ENCODE results near the gene RER1.

Gene RER1

DNA sequence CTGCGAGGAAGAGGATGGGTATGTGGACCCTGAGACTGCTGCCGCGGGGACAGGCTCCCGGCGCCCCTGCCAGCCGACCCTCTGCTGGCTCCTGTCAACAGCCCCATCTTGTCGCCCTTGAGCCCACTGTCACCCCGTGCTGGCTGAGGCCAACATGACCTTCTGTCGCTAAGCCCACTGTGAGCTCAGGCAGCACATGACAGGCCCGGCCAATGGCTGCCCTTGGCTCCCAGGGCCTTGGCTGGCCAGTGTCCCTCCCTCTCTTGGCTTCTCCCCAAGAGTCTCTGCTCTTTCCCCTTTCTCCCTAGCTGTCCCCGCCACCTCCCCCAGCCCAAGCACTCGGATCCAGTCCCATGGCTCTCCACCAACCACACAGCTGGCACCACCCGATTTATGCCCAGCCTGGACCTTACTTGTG, 17.2 kb downstream of the RER1 start:
- FAIRE-seq: no peak

GRCh38 chr1:2409745-2410144, 18.1 kb downstream of the RER1 start:
- FAIRE-seq: no peak

GRCh38 chr1:2411801-2412394, 20.3 kb downstream of the RER1 start:
- FAIRE-seq: no peak

DNA sequence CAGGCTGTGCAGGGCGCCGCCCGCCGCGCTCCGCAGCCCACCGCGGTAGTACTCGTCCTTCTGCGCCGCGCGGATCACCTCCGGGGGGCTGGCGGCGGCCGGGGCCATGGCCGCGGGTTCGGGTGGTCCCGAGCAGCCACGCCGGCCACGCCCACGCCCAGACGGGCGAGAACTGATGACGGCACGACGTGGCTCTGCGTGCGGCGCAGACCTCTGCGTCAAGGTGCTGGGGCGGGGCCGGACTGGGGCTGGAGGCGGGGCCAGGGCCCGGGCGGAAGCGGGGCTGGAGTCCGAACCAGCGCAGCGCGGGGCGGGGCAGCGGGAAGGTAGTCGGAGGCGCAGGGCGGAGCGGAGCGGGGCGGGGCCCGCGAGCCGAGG, 20.7 kb downstream of the RER1 start, which contains the start of gene PEX10:
Gene PEX10 (minus strand): TSS at position 170 of the 378 bp plus-strand sequence. CDS start 62 bp downstream, at position 108.
- FAIRE-seq: no peak

GRCh38 chr1:2412773-2413494, 21.3 kb downstream of the RER1 start:
- FAIRE-seq: no peak

DNA sequence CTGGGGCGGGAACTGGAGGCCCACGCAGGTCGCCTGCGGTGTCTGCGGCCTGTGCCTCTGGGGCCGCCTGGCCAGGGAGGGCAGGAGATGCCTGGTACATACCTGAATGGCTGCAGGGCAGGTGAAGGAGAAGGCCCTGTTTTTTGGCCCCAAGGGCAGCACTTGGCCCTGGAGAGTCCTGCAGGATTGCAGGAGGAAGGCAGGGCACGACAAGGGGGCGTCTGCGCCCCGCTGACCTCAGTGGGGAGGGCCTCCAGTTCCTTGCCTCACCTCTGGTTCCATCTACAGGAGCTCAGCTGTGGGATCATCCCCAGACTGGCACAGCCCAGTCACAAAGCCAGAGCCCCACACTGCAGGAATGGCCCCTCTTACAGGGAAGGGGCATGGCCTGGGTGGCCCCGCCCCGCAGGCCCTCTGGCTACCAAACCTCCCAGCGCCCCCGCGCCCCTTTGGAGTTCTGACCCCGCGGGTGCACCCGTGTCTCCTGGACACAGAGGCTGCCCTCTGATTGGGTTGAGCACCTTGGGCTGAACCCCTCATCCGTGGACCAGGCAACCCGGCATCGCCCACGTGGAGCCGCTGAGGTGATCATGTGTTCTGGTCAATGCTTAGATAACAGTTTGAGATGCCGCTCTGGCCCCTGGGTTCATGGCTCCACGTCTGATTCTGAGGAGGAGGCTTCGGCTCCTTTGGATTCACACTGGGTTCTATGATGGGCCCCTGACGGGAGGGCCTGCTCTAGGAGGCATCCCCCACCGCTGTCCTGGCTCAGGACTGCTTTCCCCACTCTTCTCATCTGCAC, 22.1 kb downstream of the RER1 start:
- no peak for FAIRE-seq

GRCh38 chr1:2414297-2414958, 22.8 kb downstream of the RER1 start:
- FAIRE-seq: no peak

DNA sequence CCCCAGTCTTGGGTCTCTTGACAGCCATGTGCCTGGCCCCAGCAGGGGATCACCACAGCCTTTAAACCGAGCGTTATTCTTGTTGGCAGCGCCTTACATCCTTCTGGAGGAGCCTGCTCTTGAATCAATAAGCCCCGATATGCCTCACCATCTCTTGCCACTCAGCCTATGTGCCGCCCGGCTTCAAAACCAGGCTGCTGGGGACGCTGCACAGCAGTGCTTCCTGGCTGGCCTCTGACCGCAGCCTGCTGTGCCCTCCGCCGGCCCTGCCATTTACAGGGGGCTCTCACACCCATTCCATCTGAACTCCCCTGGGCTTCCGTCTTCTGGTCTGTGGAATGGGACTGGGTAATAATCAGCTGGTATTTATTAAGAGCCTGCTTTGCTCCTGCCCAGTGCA, 23.7 kb downstream of the RER1 start:
- no peak for FAIRE-seq

DNA sequence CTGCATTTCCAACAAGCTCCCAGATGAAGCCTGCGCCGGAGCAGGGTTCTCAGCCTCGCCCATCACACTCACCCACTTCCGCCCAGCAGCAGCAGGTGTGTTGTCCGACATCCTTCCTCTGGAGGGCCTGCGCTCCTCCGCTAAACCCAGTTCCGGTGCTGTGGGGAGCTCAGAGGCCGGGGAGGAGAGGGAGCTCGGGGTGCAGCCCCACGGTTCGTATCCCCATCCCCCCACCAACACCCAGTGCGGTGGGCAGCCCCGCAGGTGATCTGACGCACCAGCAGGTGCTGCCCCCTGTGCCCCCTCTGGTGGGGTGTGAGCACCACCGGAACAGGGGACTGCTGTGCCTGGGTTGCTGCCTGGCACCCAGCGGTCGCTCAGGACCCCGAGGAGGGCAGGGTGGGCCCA, 24.2 kb downstream of the RER1 start:
- no peak for FAIRE-seq

DNA sequence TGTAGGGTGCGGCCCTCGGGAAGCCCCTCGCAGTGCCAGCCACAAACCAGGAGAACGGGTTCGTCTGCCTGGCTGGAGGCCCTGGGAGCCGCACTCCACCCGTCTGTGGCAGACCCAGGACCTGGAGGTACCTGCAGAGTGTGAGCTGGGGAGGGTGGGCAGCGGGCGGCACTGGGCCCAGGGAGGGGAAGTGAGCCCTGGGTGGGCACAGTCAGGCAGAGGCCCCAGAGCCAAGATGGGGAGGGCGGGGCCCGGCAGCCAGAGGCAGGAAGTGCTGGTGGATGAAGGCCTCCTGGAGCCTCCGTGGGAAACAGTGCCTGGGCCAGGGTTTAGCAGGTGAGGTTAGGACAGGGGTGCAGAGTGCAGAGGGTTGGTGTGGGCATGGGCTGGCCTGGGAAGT, 24.8 kb downstream of the RER1 start:
- no peak for FAIRE-seq

DNA sequence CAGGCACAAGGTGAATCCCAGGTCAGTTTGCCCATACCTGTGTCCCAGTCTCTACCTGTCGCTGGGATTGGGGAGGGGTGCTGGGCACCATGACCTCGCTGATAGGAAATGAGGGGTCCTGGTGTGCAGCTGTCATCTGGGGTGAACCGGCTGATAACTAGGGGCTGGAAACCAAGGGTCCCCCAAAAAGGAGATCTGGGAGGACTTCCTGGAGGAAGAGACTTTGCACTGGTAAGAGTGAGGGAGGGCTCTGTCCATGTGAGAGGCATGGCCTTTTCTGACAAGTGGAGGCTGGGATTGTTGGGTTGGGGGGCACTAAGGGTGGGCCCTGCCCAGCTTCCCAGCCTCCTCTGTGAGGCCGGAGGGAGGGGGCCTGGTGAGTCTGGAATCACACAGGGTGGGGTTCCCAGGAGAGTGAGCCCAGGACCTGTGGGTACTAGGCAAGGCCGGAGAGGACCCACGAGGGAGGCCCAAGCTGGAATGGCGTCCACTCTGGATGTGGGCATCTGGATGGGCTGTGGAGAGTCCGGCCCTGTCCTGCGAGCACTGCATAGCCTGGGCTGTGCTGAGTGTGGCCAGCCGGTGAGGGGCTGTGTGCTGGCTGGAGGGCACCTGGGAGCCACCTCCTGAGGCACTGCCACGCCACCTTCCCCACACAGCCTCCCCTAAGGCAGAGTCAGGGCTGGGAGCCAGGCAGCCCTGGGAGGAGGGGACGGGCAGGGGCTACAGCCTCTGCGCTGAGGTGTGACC, 25.6 kb downstream of the RER1 start:
- FAIRE-seq: no peak

DNA sequence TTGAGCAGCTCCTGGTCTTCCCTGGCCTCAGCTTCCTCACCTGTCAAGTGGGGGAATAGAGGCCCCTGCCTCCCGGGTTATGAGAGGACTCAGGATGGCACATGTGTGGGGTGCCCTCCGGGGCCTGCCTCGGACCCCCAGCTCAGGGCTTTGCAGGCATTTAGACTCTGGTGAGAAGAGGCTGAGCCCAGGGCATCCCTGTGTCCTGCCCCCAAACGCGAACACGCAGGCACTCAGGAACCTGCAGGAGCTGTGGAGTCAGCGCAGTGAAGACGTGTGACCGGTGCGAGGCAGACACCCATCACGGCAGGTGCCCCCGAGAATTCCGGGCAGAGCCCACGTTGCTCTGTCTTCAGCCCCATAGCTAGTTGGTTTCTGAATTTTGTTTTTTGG, 26.2 kb downstream of the RER1 start:
- FAIRE-seq: no peak

- FAIRE-seq: no peak
Observed at GRCh38 chr1:2418791-2419320, 27.2 kb downstream of the RER1 start.

GRCh38 chr1:2419416-2419815, 27.8 kb downstream of the RER1 start:
- no peak for FAIRE-seq

GRCh38 chr1:2422523-2422922, 30.9 kb downstream of the RER1 start:
- no peak for FAIRE-seq

DNA sequence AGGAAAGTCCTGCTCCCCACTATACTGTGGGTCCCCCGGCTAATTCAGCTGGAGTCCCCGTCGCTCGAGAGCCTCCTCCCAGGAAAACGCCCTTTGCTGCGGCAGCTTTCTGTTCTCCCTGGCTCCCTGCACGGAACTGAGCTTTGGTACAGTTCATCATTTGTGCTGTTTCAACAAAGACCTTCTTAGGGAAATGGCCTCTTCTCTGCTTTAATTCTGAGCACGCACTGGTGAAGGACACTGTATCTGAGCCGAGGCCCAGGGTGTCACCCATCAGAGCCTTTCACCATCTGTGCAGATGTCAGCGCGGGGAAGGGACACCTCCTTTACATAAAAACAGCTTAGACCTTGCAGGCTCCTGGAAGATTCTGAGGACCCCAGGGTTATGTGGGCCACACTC, 34.3 kb downstream of the RER1 start:
- FAIRE-seq: no peak

GRCh38 chr1:2426540-2426939, 34.9 kb downstream of the RER1 start:
- no peak for FAIRE-seq

GRCh38 chr1:2427051-2427450, 35.4 kb downstream of the RER1 start:
- FAIRE-seq: no peak

GRCh38 chr1:2427976-2428375, 36.3 kb downstream of the RER1 start:
- no peak for FAIRE-seq

GRCh38 chr1:2428490-2428889, 36.8 kb downstream of the RER1 start:
- FAIRE-seq: no peak

DNA sequence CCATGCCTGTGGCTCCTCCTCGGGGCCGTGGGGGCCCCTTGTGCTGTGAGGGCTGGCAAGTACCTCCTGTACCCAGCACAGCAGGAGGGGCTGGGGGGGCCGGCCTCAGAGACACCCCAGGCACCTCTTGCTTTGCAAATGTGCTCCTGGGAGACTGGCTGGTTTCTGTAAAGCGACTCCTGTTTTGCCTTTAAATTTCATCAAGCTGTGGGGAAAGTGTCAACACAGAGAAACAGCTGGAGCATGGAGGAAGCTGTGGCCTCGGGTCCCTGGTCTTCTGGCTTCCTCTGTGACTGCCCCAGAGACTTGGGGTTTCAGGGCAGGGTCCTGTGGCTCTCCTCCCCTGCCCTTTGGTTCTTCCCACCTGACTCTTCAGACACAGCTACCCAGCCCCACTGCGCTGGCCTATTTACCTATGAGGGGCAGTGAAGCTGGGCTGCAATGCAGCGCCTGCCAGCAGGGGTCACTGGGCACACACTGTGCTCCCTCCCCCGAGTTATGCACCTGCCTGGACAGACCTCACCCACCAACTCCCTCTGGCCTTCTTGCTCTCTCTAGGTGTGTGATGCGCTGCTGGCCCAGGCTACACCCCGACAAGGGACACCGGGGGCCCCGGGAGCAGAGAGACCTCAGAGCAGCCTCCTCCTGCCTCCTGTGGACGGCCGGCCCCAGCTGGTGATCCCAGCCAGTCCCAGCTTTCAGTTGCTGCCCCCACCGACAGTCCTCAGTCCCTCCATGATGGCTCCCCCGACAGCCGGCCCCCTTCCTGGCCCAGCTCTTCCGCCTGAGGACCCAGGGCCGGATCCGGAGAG, 38.3 kb downstream of the RER1 start:
- no peak for FAIRE-seq

All from colon (tissue), 2 donors.